BE2C (cell line): Measurements from ENCODE around the gene ATP11A.

ENCODE experiments used
- DNase-seq: peaks from one replicate; pipeline ENCODE4 v3.0.0-alpha.2; 2020
- H3K27me3 ChIP-seq: fragments of 250-450 bp; sonication (Bioruptor Pico); 2 replicates; pipeline ENCODE4 v1.5.1; 2020; ENCODE audit warnings: mild to moderate bottlenecking
- H3K36me3 ChIP-seq: fragments of 250-450 bp; sonication (Bioruptor Pico); 2 replicates; pipeline ENCODE4 v1.5.1; 2020; ENCODE audit warnings: mild to moderate bottlenecking
- H3K4me1 ChIP-seq: fragments of 250-450 bp; sonication (Bioruptor Pico); 2 replicates; pipeline ENCODE4 v1.5.1; 2020
- H3K4me3 ChIP-seq: 2 replicates; pipeline ENCODE4 v1.5.1; 2011; ENCODE audit warnings: low read depth, low read length
- H3K9me3 ChIP-seq: fragments of 250-450 bp; sonication (Bioruptor Pico); 2 replicates; pipeline ENCODE4 v1.5.1; 2020
- TF ChIP-seq, protein P1 (sequence below): IDR thresholded peaks from 2 replicates; pipeline ENCODE4 v1.5.1; 2012; ENCODE audit warnings: mild to moderate bottlenecking, low read depth, low read length

Gene ATP11A

DNA sequence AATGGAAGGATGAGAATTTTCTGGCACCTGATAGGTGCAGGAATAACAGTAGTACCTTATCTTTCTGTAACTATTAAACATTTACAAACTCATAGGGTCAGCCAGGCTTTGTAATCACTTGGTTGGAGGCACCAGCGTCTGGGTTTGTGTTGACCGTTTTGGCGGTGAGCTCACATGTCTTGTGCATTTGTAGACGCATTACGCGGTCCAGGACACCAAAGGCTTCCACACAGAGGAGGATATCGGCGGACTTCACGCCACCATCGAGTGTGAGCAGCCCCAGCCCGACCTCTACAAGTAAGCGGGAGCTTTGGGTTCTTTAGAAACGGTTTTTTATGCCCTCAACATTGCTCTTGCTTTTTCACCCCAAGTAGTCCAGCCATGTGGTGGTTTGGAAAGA lies 129.3 kb downstream of the ATP11A start:
- DNase-seq: no peak
- H3K27me3 ChIP-seq: no peaks in the 10 kb centered on the region
- peaks cover 8% of the 10 kb centered on the region for H3K36me3 ChIP-seq
- H3K4me3 ChIP-seq: no peak overlapping the region
- no peaks in the 10 kb centered on the region for H3K4me1 ChIP-seq
- no peaks in the 10 kb centered on the region for H3K9me3 ChIP-seq
- TF ChIP-seq, protein P1, sequence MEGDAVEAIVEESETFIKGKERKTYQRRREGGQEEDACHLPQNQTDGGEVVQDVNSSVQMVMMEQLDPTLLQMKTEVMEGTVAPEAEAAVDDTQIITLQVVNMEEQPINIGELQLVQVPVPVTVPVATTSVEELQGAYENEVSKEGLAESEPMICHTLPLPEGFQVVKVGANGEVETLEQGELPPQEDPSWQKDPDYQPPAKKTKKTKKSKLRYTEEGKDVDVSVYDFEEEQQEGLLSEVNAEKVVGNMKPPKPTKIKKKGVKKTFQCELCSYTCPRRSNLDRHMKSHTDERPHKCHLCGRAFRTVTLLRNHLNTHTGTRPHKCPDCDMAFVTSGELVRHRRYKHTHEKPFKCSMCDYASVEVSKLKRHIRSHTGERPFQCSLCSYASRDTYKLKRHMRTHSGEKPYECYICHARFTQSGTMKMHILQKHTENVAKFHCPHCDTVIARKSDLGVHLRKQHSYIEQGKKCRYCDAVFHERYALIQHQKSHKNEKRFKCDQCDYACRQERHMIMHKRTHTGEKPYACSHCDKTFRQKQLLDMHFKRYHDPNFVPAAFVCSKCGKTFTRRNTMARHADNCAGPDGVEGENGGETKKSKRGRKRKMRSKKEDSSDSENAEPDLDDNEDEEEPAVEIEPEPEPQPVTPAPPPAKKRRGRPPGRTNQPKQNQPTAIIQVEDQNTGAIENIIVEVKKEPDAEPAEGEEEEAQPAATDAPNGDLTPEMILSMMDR: no peak

DNA sequence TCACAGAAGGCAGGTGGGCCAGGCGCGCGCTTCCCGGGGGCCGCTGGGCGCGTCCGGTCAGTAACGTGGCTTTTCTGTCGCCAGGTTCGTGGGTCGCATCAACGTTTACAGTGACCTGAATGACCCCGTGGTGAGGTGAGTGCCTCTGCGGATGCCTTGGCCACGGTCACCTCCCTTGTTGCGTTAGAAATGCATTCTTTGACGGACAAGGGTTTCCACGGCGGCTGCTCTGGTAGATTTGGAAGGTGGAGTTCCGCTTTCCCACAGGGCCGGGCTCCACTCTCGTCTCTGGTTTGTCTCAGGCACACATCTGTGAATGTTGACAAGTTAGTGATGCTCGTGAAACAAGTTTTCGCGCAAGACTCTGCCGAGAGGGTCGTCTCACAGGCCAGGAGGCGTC lies 130.0 kb downstream of the ATP11A start:
- Histone ChIP-seq H3K4me3 (no peak overlapping the region), H3K9me3 (no peaks in the 10 kb centered on the region), H3K36me3 (peaks cover 8% of the 10 kb centered on the region), H3K4me1 (no peaks in the 10 kb centered on the region), H3K27me3 (no peaks in the 10 kb centered on the region)
- TF ChIP-seq, protein P1: no peak
- DNase-seq: no peak

DNA sequence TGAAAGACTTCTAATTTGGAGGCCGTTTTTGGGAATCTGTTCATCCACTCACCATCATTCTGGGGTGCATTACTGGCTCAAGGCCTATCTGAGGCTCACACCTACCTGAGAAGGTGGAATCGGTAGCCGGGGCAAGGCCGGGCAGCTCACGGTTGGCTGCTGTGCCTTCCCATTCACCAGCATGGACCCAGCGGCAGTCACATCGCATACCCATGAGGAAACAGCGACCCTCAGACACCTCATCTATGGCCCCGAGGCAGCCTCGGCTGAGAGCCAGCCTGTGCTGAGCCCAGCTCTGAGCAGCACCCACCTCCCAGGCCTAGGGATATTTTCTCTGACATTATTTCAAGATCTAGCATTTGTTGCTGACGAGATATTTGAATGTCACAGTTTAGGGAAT lies 130.5 kb downstream of the ATP11A start:
- Histone ChIP-seq H3K27me3 (no peaks in the 10 kb centered on the region), H3K4me1 (no peaks in the 10 kb centered on the region), H3K36me3 (peaks cover 8% of the 10 kb centered on the region), H3K9me3 (no peaks in the 10 kb centered on the region), H3K4me3 (no peak overlapping the region)
- no peak for DNase-seq
- TF ChIP-seq, protein P1: no peak

DNA sequence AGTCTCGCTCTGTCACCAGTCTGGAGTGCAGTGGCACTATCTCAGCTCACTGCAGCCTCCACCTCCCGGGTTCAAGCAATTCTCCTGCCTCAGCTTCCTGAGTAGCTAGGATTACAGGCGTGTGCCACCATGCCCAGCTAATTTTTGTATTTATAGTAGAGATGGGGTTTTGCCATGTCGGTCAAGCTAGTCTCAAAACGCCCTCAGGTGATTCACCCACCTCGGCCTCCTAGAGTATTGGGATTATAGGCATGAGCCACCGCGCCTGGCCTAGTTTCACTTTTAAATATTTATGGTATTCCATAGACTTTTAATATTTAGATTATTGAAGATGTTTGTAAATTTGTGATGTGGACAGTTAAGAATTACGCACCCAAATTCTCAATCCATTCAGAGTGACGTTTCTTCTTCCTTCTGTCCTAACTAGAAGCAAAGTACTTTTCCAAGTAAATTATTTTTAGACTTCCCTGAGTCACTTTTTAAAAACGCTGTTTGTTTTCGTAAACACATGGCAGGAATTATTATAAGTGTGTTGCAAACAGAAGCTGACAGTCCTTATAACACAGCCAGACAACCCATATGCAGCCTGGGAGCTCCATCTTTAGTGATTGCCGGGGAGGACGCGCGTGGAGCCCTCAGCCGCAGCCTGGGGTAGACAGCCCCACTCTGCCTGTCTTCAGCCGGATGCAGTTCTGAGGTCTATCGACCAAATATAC lies 131.7 kb downstream of the ATP11A start:
- H3K4me1 ChIP-seq: no peaks in the 10 kb centered on the region
- no peak overlapping the region for H3K4me3 ChIP-seq
- no peaks in the 10 kb centered on the region for H3K27me3 ChIP-seq
- no peak for DNase-seq
- H3K9me3 ChIP-seq: no peaks in the 10 kb centered on the region
- TF ChIP-seq, protein P1: no peak
- H3K36me3 ChIP-seq: peaks cover 8% of the 10 kb centered on the region

DNA sequence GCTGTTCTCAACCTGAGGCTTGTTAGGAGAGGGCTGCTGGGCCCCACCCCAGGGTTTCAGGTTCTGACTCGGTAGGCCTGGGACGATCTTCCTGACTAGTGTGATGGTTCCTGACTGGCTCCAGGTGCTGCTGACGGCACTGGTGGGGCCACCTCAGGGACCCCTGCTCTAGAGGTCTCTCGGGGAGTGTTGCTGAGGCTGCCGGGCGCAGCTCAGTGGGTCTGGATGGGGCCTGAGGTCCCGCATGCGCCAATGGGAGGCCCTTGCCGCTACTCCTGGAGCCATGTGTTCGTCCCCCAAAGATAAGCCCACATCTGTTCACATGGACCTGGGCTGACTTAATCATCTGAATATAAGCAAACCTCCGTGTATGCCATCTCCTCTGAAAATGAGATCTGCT lies 133.0 kb downstream of the ATP11A start:
- TF ChIP-seq, protein P1: no peak
- Histone ChIP-seq H3K4me1 (no peaks in the 10 kb centered on the region), H3K27me3 (no peaks in the 10 kb centered on the region), H3K4me3 (no peak overlapping the region), H3K9me3 (no peaks in the 10 kb centered on the region), H3K36me3 (peaks cover 8% of the 10 kb centered on the region)
- DNase-seq: no peak

DNA sequence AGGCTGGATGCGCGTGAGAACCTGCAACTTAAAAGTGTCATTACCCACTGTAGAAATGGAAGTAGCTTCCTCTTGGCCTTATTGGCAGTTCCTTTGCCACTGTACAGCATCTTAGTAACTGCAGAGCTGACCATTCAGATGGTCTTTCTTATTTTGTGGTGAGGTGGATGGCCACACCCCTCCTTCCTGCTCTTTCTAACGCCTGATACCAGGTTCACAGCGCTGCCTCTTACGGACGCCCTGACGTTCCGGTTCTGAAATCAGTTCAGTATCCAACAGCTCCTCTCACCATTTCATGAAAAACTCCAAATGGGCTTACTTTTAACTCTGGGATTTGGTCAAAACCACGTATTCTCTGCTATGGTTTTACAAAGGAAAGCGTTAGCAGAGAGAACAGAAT lies 134.6 kb downstream of the ATP11A start:
- no peaks in the 10 kb centered on the region for H3K4me1 ChIP-seq
- H3K36me3 ChIP-seq: no peaks in the 10 kb centered on the region; the same call in none of the 2 replicates
- DNase-seq: no peak
- no peaks in the 10 kb centered on the region for H3K9me3 ChIP-seq
- H3K27me3 ChIP-seq: no peaks in the 10 kb centered on the region
- TF ChIP-seq, protein P1: no peak
- no peak overlapping the region for H3K4me3 ChIP-seq
